K562 (cell line): ENCODE data around the gene PXN. TPM values are rescaled to one million over a fixed set of nuclear protein-coding genes. Genes with fewer than 3 reads are reported as not detected.

Experiments
- ATAC-seq: fragments of 200-7000 bp; cut with Tn5 transposase; 3 replicates; pipeline ENCODE4 v1.9.1; 2020; ENCODE audit warnings: moderate library complexity
- BruUV-seq: library from RNA; stranded (reverse); fragments of 400-500 nt; replicated peaks from 2 replicates; lab custom pipeline; 2021; lab: Mats Ljungman, UMichigan
- CTCF ChIA-PET: fragments of 300-600 bp; formaldehyde crosslinking; extraction: SDS; loops from one replicate; lab custom pipeline; 2021; ENCODE audit warnings: low intra/inter-chr PET ratio; lab: Yijun Ruan, JAX
- POLR2A ChIA-PET: fragments of 300-600, 350-650 bp; sonication (Branson Sonifier 250); formaldehyde crosslinking; extraction: SDS; loops from one replicate; lab custom pipeline; 2021; ENCODE audit warnings: antibody characterized with exemption, inconsistent platforms; lab: Yijun Ruan, JAX
- DNase-seq, 4 experiments: peaks; one replicate each; pipeline versions ENCODE4 v3.0.0 to v3.0.0-alpha.2; 2011 to 2018; ENCODE audit warnings: low spot score in 3 of 4, mixed read lengths in 3 of 4; ENCODE audit errors: extremely low read depth in 1 of 4
- FAIRE-seq: peaks from 2 replicates; lab custom pipeline; 2011; peaks lifted over from hg19 to GRCh38; lab: Jason Lieb, UNC
- H2AFZ ChIP-seq: 2 replicates; pipeline ENCODE4 v1.6.0; 2011; ENCODE audit warnings: low read depth, low read length, control low read depth, inconsistent platforms
- H3K27ac ChIP-seq: fragments of 200-600 bp; 3 replicates; pipeline ENCODE4 v1.8.0; 2011; ENCODE audit warnings: low read depth, mild to moderate bottlenecking, control low read depth, inconsistent platforms, low read length, moderate library complexity, mixed read lengths; ENCODE audit errors: extremely low read depth
- H3K27me3 ChIP-seq, 2 experiments: fragments of 300-600 bp in 1 of 2; 2 replicates in 1 of 2; 3 replicates in 1 of 2; pipeline versions ENCODE4 v1.6.0 to v1.8.0; 2011; ENCODE audit warnings: inconsistent platforms in 2 of 2, low read length in 2 of 2, mild to moderate bottlenecking in 1 of 2, mixed read lengths in 1 of 2, moderate library complexity in 1 of 2; ENCODE audit not compliant: control insufficient read depth in 2 of 2, insufficient read depth in 2 of 2
- H3K36me3 ChIP-seq: fragments of 300-600 bp; 3 replicates; pipeline ENCODE4 v1.8.0; 2011; ENCODE audit warnings: mild to moderate bottlenecking, low read length, inconsistent platforms; ENCODE audit not compliant: control insufficient read depth, insufficient read depth
- H3K4me1 ChIP-seq, 2 experiments: fragments of 200-600 bp in 1 of 2; replicated peaks in 1 of 2; 2 replicates in 1 of 2; 3 replicates in 1 of 2; pipeline versions ENCODE4 v1.5.1 to v1.8.0; 2011; ENCODE audit warnings: inconsistent platforms in 2 of 2, low read length in 2 of 2, mild to moderate bottlenecking in 1 of 2, mixed read lengths in 1 of 2, moderate library complexity in 1 of 2; ENCODE audit not compliant: control insufficient read depth in 2 of 2, insufficient read depth in 2 of 2
- H3K4me2 ChIP-seq: 2 replicates; pipeline ENCODE4 v1.6.1; 2011; ENCODE audit warnings: low read length, control low read depth, inconsistent platforms, mixed read lengths; ENCODE audit not compliant: insufficient read depth
- H3K4me3 ChIP-seq: fragments of 200-600 bp; sonication (generic), shearing (Covaris generic); 2 replicates; pipeline ENCODE4 v1.5.1; 2016; ENCODE audit warnings: control low read depth, inconsistent platforms
- H3K79me2 ChIP-seq: fragments of 200-600 bp; 3 replicates; pipeline ENCODE4 v1.8.0; 2011; ENCODE audit warnings: low read length, inconsistent platforms; ENCODE audit not compliant: control insufficient read depth, insufficient read depth
- H3K9ac ChIP-seq, 2 experiments: 2 replicates each; pipeline versions ENCODE4 v1.6.0 to v1.6.1; 2011; ENCODE audit warnings: low read depth in 2 of 2, low read length in 2 of 2, control low read depth in 1 of 2, inconsistent platforms in 1 of 2, mild to moderate bottlenecking in 1 of 2, mixed read lengths in 1 of 2; ENCODE audit not compliant: insufficient read depth in 1 of 2
- H3K9me1 ChIP-seq: one replicate; pipeline ENCODE4 v1.6.0; 2011; ENCODE audit warnings: inconsistent platforms, mild to moderate bottlenecking, low read length, moderate library complexity; ENCODE audit not compliant: control insufficient read depth, insufficient read depth
- H3K9me3 ChIP-seq: replicated peaks from 2 replicates; pipeline ENCODE4 v1.5.1; 2011; ENCODE audit warnings: low read depth, low read length, inconsistent platforms; ENCODE audit not compliant: control insufficient read depth, insufficient read depth
- H4K20me1 ChIP-seq: replicated peaks from 2 replicates; pipeline ENCODE4 v1.6.1; 2011; ENCODE audit warnings: low read length, inconsistent platforms, mixed read lengths; ENCODE audit not compliant: control insufficient read depth, insufficient read depth
- DMBX1 ChIP-seq: fragments of 250-450 bp; sonication (Bioruptor Pico); IDR thresholded peaks from 2 replicates; pipeline ENCODE4 v1.8.0; 2022; ENCODE audit warnings: inconsistent platforms, mild to moderate bottlenecking, moderate library complexity, borderline replicate concordance
- HDAC6 ChIP-seq: IDR thresholded peaks from 2 replicates; pipeline ENCODE4 v1.6.1; 2012; ENCODE audit warnings: low read depth, mild to moderate bottlenecking, control low read depth, inconsistent platforms, low read length, moderate library complexity
- JUND ChIP-seq, 2 experiments: IDR thresholded peaks; 2 replicates in 1 of 2; 3 replicates in 1 of 2; pipeline ENCODE4 v1.6.1; 2011; ENCODE audit warnings: borderline replicate concordance in 2 of 2, low read depth in 2 of 2, low read length in 2 of 2, improper control_type of control experiment in 1 of 2, missing biosample characterization in 1 of 2, missing genetic modification characterization in 1 of 2, missing genetic modification reagents in 1 of 2
- KAT2B ChIP-seq: IDR thresholded peaks from one replicate; pipeline ENCODE4 v1.6.1; 2012; ENCODE audit warnings: low read depth, mild to moderate bottlenecking, control low read depth, inconsistent platforms, low read length, moderate library complexity
- MXI1 ChIP-seq: IDR thresholded peaks from 2 replicates; pipeline ENCODE4 v1.6.1; 2011; ENCODE audit warnings: low read depth, mild to moderate bottlenecking, improper control_type of control experiment, low read length
- SIX5 ChIP-seq, 2 experiments: IDR thresholded peaks; 2 replicates each; pipeline ENCODE4 v1.6.1; 2011; ENCODE audit warnings: low read length in 2 of 2, borderline replicate concordance in 1 of 2, low read depth in 1 of 2, mild to moderate bottlenecking in 1 of 2, moderate library complexity in 1 of 2; ENCODE audit not compliant: insufficient read depth in 1 of 2
- THRAP3 ChIP-seq: fragments of 450-650 bp; IDR thresholded peaks from 2 replicates; pipeline ENCODE4 v1.6.1; 2016; ENCODE audit warnings: mild to moderate bottlenecking, inconsistent platforms, borderline replicate concordance
- ZNF384 ChIP-seq: IDR thresholded peaks from 2 replicates; pipeline ENCODE4 v1.6.1; 2012; ENCODE audit warnings: low read depth, low read length, improper control_type of control experiment
- ZNF584 ChIP-seq: fragments of 200-800 bp; sonication (Bioruptor generic); IDR thresholded peaks from 2 replicates; pipeline ENCODE4 v1.6.1; 2016; ENCODE audit warnings: low read depth, mild to moderate bottlenecking, missing genetic modification characterization, missing compliant biosample characterization
- ZNF785 ChIP-seq: fragments of 250-450 bp; sonication (Bioruptor Pico); IDR thresholded peaks from 2 replicates; pipeline ENCODE4 v1.4.0; 2020; ENCODE audit warnings: mild to moderate bottlenecking
- WGBS: fragments of 100-300 bp; shearing (Covaris generic); methylation state at CpG from one replicate; pipeline ENCODE4 v1.1.6; 2016; ENCODE audit warnings: low coverage, mixed read lengths; ENCODE audit not compliant: insufficient coverage; ENCODE audit errors: missing lambda C conversion rate; 5-methylcytosine and 5-hydroxymethylcytosine counted together
- in situ Hi-C: fragments of 300-500 bp; cut with MboI; formaldehyde crosslinking; loops from 4 replicates; pipeline ENCODE4 v1.15.0; 2018; ENCODE audit warnings: inconsistent platforms, mixed read lengths
- intact Hi-C: fragments of 100-400 bp; cut with micrococcal nuclease; formaldehyde crosslinking; loops from 2 replicates; pipeline ENCODE4 v1.14.2; 2022
- polyA plus RNA-seq, 8 experiments: library from polyadenylated mRNA; depleted of rRNA in 4 of 8; stranded (reverse) in 5 of 8; unstranded in 3 of 8; fragments of >200 nt; fragmentation: Nextera tagmentation in 2 of 8; fragmentation: Illumina TruSeq in 1 of 8; extraction: Ambion mirVana in 2 of 8; extraction: Trizol in 1 of 8; gene quantifications; 2 replicates each; pipeline versions ENCODE4 v1.2.1 to v1.2.3, GENCODE V29; 2011 to 2014; ENCODE audit warnings: inconsistent platforms in 1 of 8, missing spikeins in 1 of 8
- total RNA-seq, 7 experiments: library from RNA; depleted of rRNA in 6 of 7; stranded (reverse); fragments of >200 nt in 6 of 7; fragmentation: Illumina TruSeq in 2 of 7; extraction: Trizol in 2 of 7; gene quantifications; 2 replicates each; pipeline versions ENCODE4 v1.2.1 to v1.2.3, GENCODE V29; 2011 to 2021; ENCODE audit warnings: low replicate concordance in 1 of 7

PXN gene
- total and polyA plus RNA-seq, 9 of the 15 experiments (the other 6 are each of a cell fraction or from before 2014, with no cell fraction given), result 4.0 to 74.1 (median 18.6) TPM

GRCh38 chr12:120168337-120168736, 97.2 kb downstream of the PXN start:
- H3K9me3 ChIP-seq, result no peaks in the 10 kb centered on the region
- WGBS, result 98% methylated on average over 4 of the region's 4 CpGs
- H3K36me3 ChIP-seq, result peaks cover 85% of the 10 kb centered on the region
- intact Hi-C loops, result no loop called here
- H4K20me1 ChIP-seq, result no peaks in the 10 kb centered on the region
- ATAC-seq (no peak), FAIRE-seq (no peak), DNase-seq (no peak)
- H3K27me3 ChIP-seq, result no peaks in the 10 kb centered on the region
- H3K4me1 ChIP-seq, result no peaks in the 10 kb centered on the region
- TF ChIP-seq HDAC6 (no peak), ZNF584 (CRISPR knock-in tag) (no peak), KAT2B (no peak), MXI1 (no peak), ZNF785 (CRISPR knock-in tag) (no peak), SIX5 (IDR thresholded peaks at IDR 0.05; ENCODE audit: borderline replicate concordance in 1 of 2, insufficient read depth in 1 of 2, low read depth in 1 of 2, low read length in 2 of 2) (no peak), ZNF384 (no peak), THRAP3 (no peak), DMBX1 (CRISPR knock-in tag) (no peak), JUND (IDR thresholded peaks at IDR 0.05; ENCODE audit: borderline replicate concordance, low read depth, low read length) (no peak), JUND (tag; IDR thresholded peaks at IDR 0.05; ENCODE audit: borderline replicate concordance, low read depth, low read length) (no peak)
- H3K27ac ChIP-seq, result no peak overlapping the region
- ChIA-PET POLR2A (interaction anchor here (0.6 to 1.7 kb wide), 10 partner anchors 8 to 81 kb away, joined by 3 to 9 read pairs (median 3); partner anchors contain the start of gene RPLP0), CTCF (no interaction called here)
- H3K9ac ChIP-seq, result no peak overlapping the region
- H3K9me1 ChIP-seq, result no peaks in the 10 kb centered on the region
- H3K79me2 ChIP-seq, result no peaks in the 10 kb centered on the region
- no peak overlapping the region for H3K4me2 ChIP-seq
- in situ Hi-C loops, result no loop called here
- no peak overlapping the region for H3K4me3 ChIP-seq
- no TSS peak for BruUV-seq
- H2AFZ ChIP-seq, result no peak overlapping the region
